ENCODE measurements around the gene TNS1.
A peak's percentile ranks its signal among the peaks of the same experiment; 100 is the strongest.
"Not testable (repeated sequence)": the region's sequence is repeated elsewhere in the genome, so short reads cannot be mapped to it uniquely, and the experiment has no call there.

The TNS1 gene

DNA sequence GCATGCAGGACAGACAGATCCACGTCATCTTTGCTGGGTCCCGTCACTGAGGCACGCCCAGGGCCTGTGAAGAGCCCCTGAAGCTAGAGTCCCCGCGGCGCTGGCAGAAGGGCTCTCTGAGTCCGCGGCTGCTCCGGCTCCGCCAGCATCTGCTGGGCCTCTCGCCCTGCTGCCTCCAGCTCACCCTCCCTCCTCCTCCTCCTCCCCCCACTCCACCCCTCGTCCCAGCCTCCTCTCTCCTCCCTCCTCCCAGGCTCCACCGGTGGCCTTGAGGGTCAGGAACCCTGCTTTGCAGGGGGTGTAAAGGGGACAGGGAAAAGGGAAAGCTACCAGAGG is at the start of gene TNS1:
Gene TNS1 (minus strand): TSS at position 151 of the 336 bp plus-strand sequence. CDS start 123 bp downstream, at position 28.
- peak within 1 kb of the TSS; percentile 80 for H3K4me3 ChIP-seq
- DNase-seq (ENCODE audit: low read depth, low spot score): no peak
- peak within 1 kb of the TSS; percentile 78 for H3K9ac ChIP-seq (ENCODE audit: insufficient read length)
- no peak for TF ChIP-seq EZH2 (IDR thresholded peaks at IDR 0.05)
- no peak for TF ChIP-seq POLR2AphosphoS5 (IDR thresholded peaks at IDR 0.05; ENCODE audit: borderline replicate concordance, low read depth, low read length)
- no peak for TF ChIP-seq FOXP2 (optimal IDR thresholded peaks at IDR 0.05; ENCODE audit: control extremely low read depth, extremely low read length, insufficient read depth)
- H3K9me3 ChIP-seq (ENCODE audit: low read depth, low read length): no peaks in the 10 kb centered on the region
- peaks cover 12% of the 10 kb centered on the region for H3K36me3 ChIP-seq (ENCODE audit: insufficient read depth, low read length)
- peak within 1 kb of the TSS; percentile 99 for H3K27ac ChIP-seq

DNA sequence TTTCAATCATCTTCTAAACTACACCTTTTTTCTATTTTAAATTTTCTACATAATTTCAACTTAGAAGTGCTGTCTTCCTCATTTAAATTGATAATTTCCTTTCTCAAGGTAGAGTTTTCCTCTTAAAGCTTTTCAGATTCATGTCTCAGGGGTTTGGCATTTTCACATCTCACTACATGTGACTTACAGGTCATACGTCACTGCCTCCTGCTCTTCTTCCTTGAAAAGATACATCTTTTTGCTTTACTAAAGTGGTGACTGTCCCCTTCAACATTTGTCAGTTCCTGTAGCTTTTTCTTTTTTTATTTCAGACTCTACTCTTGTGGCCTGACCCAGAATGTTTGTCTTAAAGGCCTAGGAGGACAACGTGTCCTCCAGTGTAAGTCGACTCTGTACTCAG is 49.1 kb upstream of the TNS1 start:
- no peak for DNase-seq (ENCODE audit: low read depth, low spot score)
- no peaks in the 10 kb centered on the region for H3K9me3 ChIP-seq (ENCODE audit: low read depth, low read length)
- H3K36me3 ChIP-seq (ENCODE audit: insufficient read depth, low read length): no peaks in the 10 kb centered on the region
- no peak for TF ChIP-seq POLR2AphosphoS5 (IDR thresholded peaks at IDR 0.05; ENCODE audit: borderline replicate concordance, low read depth, low read length)
- no peak for TF ChIP-seq FOXP2 (optimal IDR thresholded peaks at IDR 0.05; ENCODE audit: control extremely low read depth, extremely low read length, insufficient read depth)
- TF ChIP-seq EZH2 (IDR thresholded peaks at IDR 0.05): no peak
- no peak overlapping the region for H3K4me3 ChIP-seq
- no peak overlapping the region for H3K9ac ChIP-seq (ENCODE audit: insufficient read length)
- no peak overlapping the region for H3K27ac ChIP-seq

- no peaks in the 10 kb centered on the region for H3K9me3 ChIP-seq (ENCODE audit: low read depth, low read length)
- TF ChIP-seq FOXP2 (optimal IDR thresholded peaks at IDR 0.05; ENCODE audit: control extremely low read depth, extremely low read length, insufficient read depth) (no peak), EZH2 (IDR thresholded peaks at IDR 0.05) (no peak), POLR2AphosphoS5 (IDR thresholded peaks at IDR 0.05; ENCODE audit: borderline replicate concordance, low read depth, low read length) (no peak)
- no peak overlapping the region for H3K4me3 ChIP-seq
- no peak overlapping the region for H3K9ac ChIP-seq (ENCODE audit: insufficient read length)
- H3K36me3 ChIP-seq (ENCODE audit: insufficient read depth, low read length): no peaks in the 10 kb centered on the region
- no peak overlapping the region for H3K27ac ChIP-seq
- DNase-seq (ENCODE audit: low read depth, low spot score): no peak
These were observed 44.9 kb upstream of the TNS1 start for GRCh38 chr2:218047536-218048225.

DNA sequence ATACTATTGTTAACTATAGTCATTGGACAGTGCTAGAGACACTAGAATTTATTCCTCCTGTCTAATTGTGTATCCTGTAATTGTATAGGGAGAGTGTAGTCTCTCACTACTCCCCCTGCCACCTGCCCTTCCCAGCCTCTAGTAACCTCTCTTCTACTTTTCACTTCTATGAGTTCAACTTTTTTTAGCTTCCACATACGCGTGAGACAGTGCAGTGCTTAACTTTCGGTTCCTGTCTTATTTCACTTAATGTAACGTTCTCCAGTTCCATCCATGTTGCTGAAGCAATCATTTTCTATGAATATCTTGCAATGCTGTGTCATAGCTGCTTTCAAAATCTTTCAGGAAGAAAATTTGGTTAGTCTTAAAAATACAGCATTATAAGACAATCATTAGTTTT is 43.4 kb upstream of the TNS1 start:
- Histone ChIP-seq H3K9ac (ENCODE audit: insufficient read length) (no peak overlapping the region), H3K4me3 (no peak overlapping the region), H3K27ac (no peak overlapping the region), H3K36me3 (ENCODE audit: insufficient read depth, low read length) (no peaks in the 10 kb centered on the region), H3K9me3 (ENCODE audit: low read depth, low read length) (no peaks in the 10 kb centered on the region)
- TF ChIP-seq EZH2 (IDR thresholded peaks at IDR 0.05) (no peak), POLR2AphosphoS5 (IDR thresholded peaks at IDR 0.05; ENCODE audit: borderline replicate concordance, low read depth, low read length) (no peak), FOXP2 (optimal IDR thresholded peaks at IDR 0.05; ENCODE audit: control extremely low read depth, extremely low read length, insufficient read depth) (no peak)
- no peak for DNase-seq (ENCODE audit: low read depth, low spot score)

DNA sequence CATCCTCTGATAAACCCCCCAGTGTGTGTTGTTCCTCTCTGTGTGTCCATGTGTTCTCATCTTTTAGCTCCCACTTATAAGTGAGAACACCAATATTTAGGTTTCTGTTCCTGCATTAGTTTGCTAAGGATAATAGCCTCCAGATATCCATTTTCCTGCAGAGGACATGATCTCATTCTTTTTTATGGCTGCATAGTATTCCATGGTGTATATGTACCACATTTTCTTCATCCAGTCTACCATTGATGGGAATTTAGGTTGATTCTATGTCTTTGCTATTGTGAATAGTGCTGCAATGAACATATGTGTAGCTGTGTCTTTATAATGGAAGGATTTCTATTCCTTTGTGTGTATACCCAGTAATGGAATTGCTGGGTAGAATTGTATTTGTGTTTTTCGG is 41.8 kb upstream of the TNS1 start:
- H3K9me3 ChIP-seq (ENCODE audit: low read depth, low read length); H3K36me3 ChIP-seq (ENCODE audit: insufficient read depth, low read length); H3K9ac ChIP-seq (ENCODE audit: insufficient read length); H3K27ac ChIP-seq; H3K4me3 ChIP-seq; DNase-seq (ENCODE audit: low read depth, low spot score): not testable (repeated sequence)

DNA sequence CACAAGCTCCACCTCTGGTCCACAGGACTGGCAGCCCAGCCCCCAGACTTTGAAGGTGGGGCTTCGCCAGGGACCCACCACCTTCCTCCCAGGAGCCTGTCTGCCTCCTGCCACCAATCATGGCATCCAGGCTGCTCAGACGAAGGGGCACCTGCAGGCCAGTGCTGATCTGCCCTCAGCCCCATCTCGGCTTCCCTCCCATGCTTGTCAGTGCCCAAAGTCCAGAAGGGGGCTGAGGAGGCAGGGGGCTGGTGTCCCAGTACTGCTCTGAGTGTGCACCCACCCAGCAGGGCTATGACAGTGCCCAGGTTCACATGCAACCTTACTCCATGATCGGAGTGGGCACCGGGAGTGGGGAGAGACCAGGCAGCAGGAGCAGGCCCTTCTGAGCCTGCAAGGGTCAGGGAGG is 40.9 kb upstream of the TNS1 start:
- DNase-seq (ENCODE audit: low read depth, low spot score): no peak
- no peak overlapping the region for H3K27ac ChIP-seq
- no peak overlapping the region for H3K9ac ChIP-seq (ENCODE audit: insufficient read length)
- no peaks in the 10 kb centered on the region for H3K9me3 ChIP-seq (ENCODE audit: low read depth, low read length)
- no peak for TF ChIP-seq POLR2AphosphoS5 (IDR thresholded peaks at IDR 0.05; ENCODE audit: borderline replicate concordance, low read depth, low read length)
- TF ChIP-seq EZH2 (IDR thresholded peaks at IDR 0.05): no peak
- H3K4me3 ChIP-seq: no peak overlapping the region
- H3K36me3 ChIP-seq (ENCODE audit: insufficient read depth, low read length): no peaks in the 10 kb centered on the region

GRCh38 chr2:218043100-218043499 is 40.3 kb upstream of the TNS1 start:
- no peak overlapping the region for H3K27ac ChIP-seq
- no peak for DNase-seq (ENCODE audit: low read depth, low spot score)
- TF ChIP-seq POLR2AphosphoS5 (IDR thresholded peaks at IDR 0.05; ENCODE audit: borderline replicate concordance, low read depth, low read length) (no peak), EZH2 (IDR thresholded peaks at IDR 0.05) (no peak), FOXP2 (optimal IDR thresholded peaks at IDR 0.05; ENCODE audit: control extremely low read depth, extremely low read length, insufficient read depth) (no peak)
- H3K9ac ChIP-seq (ENCODE audit: insufficient read length): no peak overlapping the region
- H3K9me3 ChIP-seq (ENCODE audit: low read depth, low read length): no peaks in the 10 kb centered on the region
- H3K4me3 ChIP-seq: no peak overlapping the region
- no peaks in the 10 kb centered on the region for H3K36me3 ChIP-seq (ENCODE audit: insufficient read depth, low read length)

DNA sequence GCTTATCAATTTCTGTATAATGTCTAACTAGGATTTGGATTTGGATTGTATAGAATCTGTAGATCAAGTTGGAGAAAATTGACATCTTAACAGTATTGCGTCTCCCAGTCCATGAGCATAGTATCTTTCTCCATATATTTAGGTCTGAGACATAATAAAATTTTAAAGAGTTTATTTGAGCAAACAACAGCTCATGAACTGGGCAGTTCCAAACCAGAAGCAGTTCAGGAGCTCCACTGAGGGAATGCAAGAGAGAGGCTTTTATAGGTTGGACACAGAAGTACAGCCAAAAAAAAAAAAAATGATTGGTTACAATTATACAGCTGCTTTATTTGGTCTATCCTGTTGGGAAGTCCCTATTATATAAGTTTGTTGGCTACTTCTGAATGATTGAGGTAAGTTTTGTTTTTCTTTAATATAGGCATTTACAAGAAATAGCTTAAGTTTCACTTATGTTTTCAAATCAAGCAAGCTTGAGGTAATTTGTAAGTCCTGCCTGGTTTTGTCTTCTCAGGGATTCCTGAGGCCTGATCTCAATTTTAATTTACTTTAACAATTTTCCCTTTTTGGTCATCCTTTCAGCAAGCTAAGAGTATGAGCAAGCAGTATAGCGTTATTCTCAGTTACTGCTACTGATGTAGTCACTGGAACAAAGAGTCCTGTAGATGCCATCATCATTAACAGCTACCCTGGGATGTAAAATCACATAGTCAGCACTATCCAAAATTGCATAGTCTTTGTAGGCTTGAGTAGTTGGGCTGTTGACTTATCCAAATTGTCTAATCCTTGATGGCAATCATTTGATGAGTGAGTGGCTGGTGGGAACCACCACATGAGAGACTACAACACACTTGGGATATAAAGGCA is 38.7 kb upstream of the TNS1 start:
- no peak overlapping the region for H3K9ac ChIP-seq (ENCODE audit: insufficient read length)
- no peaks in the 10 kb centered on the region for H3K36me3 ChIP-seq (ENCODE audit: insufficient read depth, low read length)
- no peak overlapping the region for H3K4me3 ChIP-seq
- DNase-seq (ENCODE audit: low read depth, low spot score): no peak
- TF ChIP-seq FOXP2 (optimal IDR thresholded peaks at IDR 0.05; ENCODE audit: control extremely low read depth, extremely low read length, insufficient read depth) (no peak), POLR2AphosphoS5 (IDR thresholded peaks at IDR 0.05; ENCODE audit: borderline replicate concordance, low read depth, low read length) (no peak)
- no peak overlapping the region for H3K27ac ChIP-seq
- H3K9me3 ChIP-seq (ENCODE audit: low read depth, low read length): no peaks in the 10 kb centered on the region

Measured in SK-N-MC (cell line).